Type B pancreatic cell (in vitro differentiated cells): ENCODE results near the gene HLA-DMA. TPM values are rescaled to one million over a fixed set of nuclear protein-coding genes. Genes with fewer than 3 reads are reported as not detected.

Source experiments
- DNase-seq: peaks from one replicate; pipeline ENCODE4 v3.0.0; 2021; ENCODE audit warnings: mixed read lengths; ENCODE audit not compliant: unreplicated experiment; ENCODE audit errors: extremely low spot score
- H3K27ac Mint-ChIP-seq: 2 replicates; pipeline ENCODE4 v1.8.0; 2021; ENCODE audit warnings: mild to moderate bottlenecking, mixed read lengths
- H3K27me3 Mint-ChIP-seq: 2 replicates; pipeline ENCODE4 v1.8.0; 2021; ENCODE audit warnings: mixed read lengths
- H3K36me3 Mint-ChIP-seq: 2 replicates; pipeline ENCODE4 v1.8.0; 2021; ENCODE audit warnings: mixed read lengths
- H3K4me1 Mint-ChIP-seq: one replicate; pipeline ENCODE4 v1.8.0; 2021; ENCODE audit warnings: mixed read lengths; ENCODE audit not compliant: unreplicated experiment
- H3K4me3 Mint-ChIP-seq: 2 replicates; pipeline ENCODE4 v1.8.0; 2021; ENCODE audit warnings: mild to moderate bottlenecking, mixed read lengths
- H3K9me3 Mint-ChIP-seq: 2 replicates; pipeline ENCODE4 v1.8.0; 2021; ENCODE audit warnings: mixed read lengths
- total RNA-seq: library from RNA; stranded (reverse); gene quantifications from 2 replicates; pipeline ENCODE4 v1.2.1, GENCODE V29; 2021; ENCODE audit warnings: low replicate concordance
- TF ChIP-seq, protein P1 (sequence below): fragments of 200-600 bp; sonication (generic); conservative IDR thresholded peaks from 2 replicates; pipeline ENCODE4 v1.5.0; 2021; ENCODE audit warnings: antibody characterized with exemption, mild to moderate bottlenecking

HLA-DMA gene
- total RNA-seq, 1 donor from 2014 or later: 1.5 TPM

DNA sequence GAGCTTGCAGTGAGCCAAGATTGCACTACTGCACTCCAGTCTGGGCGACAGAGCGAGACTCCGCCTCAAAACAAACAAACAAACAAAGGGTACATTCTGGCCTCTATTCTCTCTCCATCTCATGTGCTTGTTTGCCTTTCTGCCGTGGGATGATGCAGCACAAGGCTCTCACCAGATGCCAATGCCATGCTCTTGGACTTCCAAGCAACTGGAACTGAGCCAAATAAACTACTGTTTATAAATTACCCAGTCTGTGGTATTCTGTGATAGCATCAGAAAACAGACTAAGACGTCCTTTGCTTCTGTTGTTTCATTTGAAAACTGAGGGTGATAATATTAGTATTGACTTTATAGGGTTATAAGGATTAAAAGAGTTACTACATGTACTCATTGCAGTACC is 11.9 kb upstream of the HLA-DMA start:
- no peak overlapping the region for H3K27ac Mint-ChIP-seq
- peaks cover 18% of the 10 kb centered on the region for H3K4me1 Mint-ChIP-seq
- H3K9me3 Mint-ChIP-seq: no peaks in the 10 kb centered on the region
- TF ChIP-seq, protein P1, sequence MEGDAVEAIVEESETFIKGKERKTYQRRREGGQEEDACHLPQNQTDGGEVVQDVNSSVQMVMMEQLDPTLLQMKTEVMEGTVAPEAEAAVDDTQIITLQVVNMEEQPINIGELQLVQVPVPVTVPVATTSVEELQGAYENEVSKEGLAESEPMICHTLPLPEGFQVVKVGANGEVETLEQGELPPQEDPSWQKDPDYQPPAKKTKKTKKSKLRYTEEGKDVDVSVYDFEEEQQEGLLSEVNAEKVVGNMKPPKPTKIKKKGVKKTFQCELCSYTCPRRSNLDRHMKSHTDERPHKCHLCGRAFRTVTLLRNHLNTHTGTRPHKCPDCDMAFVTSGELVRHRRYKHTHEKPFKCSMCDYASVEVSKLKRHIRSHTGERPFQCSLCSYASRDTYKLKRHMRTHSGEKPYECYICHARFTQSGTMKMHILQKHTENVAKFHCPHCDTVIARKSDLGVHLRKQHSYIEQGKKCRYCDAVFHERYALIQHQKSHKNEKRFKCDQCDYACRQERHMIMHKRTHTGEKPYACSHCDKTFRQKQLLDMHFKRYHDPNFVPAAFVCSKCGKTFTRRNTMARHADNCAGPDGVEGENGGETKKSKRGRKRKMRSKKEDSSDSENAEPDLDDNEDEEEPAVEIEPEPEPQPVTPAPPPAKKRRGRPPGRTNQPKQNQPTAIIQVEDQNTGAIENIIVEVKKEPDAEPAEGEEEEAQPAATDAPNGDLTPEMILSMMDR: no peak
- H3K27me3 Mint-ChIP-seq: no peaks in the 10 kb centered on the region
- H3K4me3 Mint-ChIP-seq: no peak overlapping the region
- H3K36me3 Mint-ChIP-seq: peaks cover 3% of the 10 kb centered on the region
- no peak for DNase-seq

DNA sequence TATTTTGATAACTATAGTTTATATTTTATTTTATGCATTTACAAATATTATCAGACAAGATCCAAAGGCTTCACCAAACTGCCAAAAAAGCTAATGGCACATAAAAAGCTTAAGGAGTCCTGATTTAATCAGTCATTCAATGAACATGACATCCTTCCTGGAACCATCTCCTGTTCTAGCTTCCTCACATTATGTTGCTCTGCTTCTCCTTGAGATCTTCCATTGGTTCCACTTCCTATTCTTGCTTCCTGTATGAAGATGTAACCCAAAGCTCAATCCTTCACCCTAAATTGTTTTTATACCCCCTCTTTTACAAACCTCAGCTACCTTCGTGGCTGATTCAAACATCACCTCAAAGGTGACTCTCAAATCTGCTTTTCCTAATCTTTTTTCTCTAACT is 11.0 kb upstream of the HLA-DMA start:
- Mint-ChIP-seq H3K27me3 (no peaks in the 10 kb centered on the region), H3K36me3 (peaks cover 3% of the 10 kb centered on the region), H3K27ac (no peak overlapping the region), H3K9me3 (no peaks in the 10 kb centered on the region), H3K4me1 (peaks cover 18% of the 10 kb centered on the region), H3K4me3 (no peak overlapping the region)
- no peak for DNase-seq
- TF ChIP-seq, protein P1: no peak

DNA sequence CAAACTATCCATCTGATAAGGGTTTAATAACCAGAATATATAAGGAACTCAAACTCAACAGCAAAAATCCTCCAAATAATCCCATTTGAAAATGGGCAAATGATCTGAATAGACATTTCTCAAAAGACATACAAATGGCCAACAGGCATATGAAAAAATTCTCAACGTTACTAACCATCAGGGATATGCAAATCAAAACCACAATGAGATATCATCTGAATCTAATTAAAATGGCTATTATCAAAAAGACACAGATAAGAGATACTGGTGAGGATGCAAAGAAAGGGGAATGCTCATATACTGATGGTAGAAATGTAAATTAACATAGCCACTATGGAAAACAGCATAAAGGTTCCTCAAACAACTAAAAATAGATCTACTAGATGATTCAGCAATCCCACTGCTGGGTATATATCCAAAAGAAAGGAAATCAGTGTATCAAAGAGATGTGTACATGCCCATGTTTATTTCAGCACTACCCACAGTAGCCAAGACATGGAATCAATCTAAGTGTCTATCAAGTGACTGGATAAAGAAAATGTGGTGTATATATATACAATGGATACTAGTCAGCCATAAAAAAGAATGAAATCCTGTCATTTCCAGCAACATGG is 9.4 kb upstream of the HLA-DMA start:
- Mint-ChIP-seq H3K4me3 (no peak overlapping the region), H3K27me3 (no peaks in the 10 kb centered on the region), H3K27ac (no peak overlapping the region), H3K9me3 (no peaks in the 10 kb centered on the region), H3K36me3 (peaks cover 3% of the 10 kb centered on the region), H3K4me1 (peaks cover 13% of the 10 kb centered on the region)
- DNase-seq: no peak
- TF ChIP-seq, protein P1: no peak

DNA sequence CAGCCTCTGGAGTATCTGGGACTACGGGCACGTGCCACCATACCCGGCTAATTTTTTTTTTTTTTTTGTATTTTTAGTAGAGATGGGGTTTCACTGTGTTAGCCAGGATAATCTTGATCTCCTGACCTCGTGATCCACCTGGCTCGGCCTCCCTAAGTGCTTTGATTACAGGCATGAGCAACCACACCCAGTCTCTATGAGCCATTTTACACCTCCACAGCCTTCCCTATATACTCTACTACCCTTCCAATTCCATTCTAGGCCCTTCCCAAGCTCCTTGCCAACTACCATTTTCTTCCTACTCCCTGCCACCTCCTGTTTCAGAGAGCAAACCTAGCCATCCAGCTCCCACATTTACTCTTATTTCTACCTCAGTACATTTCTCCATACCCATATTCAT is 7.7 kb upstream of the HLA-DMA start:
- Mint-ChIP-seq H3K36me3 (peaks cover 3% of the 10 kb centered on the region), H3K4me3 (no peak overlapping the region), H3K4me1 (no peaks in the 10 kb centered on the region), H3K27me3 (peaks cover 6% of the 10 kb centered on the region), H3K27ac (no peak overlapping the region), H3K9me3 (no peaks in the 10 kb centered on the region)
- TF ChIP-seq, protein P1: no peak
- no peak for DNase-seq

DNA sequence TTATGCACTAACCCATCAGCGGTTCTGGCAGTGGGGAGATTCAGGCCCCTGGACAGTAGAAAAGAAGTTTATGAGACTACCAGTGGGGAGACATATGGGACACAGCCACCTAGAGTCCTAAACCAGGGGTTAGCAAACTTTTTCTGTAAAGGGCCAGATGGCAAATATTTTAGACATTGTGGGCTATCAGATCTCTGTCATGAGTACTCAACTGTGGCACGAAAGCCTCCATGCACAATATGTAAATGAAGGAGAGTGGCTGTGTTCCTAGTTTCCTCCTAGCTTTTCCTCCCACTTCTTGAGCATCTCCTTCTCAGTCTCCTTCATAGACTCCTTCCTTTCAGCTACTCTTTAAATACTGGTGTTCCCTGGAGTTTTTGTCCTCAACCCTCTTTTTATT is 3.3 kb upstream of the HLA-DMA start:
- no peak for DNase-seq
- Mint-ChIP-seq H3K36me3 (no peaks in the 10 kb centered on the region), H3K27me3 (peaks cover 6% of the 10 kb centered on the region), H3K27ac (no peak overlapping the region), H3K9me3 (no peaks in the 10 kb centered on the region), H3K4me1 (peaks cover 12% of the 10 kb centered on the region), H3K4me3 (no peak overlapping the region)
- TF ChIP-seq, protein P1: no peak
